GM12801 (cell line): ENCODE data around the gene SEPSECS.

Experiments used
- CTCF ChIP-seq: IDR thresholded peaks from one replicate; pipeline ENCODE4 v1.5.1; 2011; ENCODE audit warnings: control low read depth; ENCODE audit not compliant: insufficient read length; ENCODE audit errors: extremely low read depth

SEPSECS gene

GRCh38 chr4:25109511-25109910 lies 50.7 kb downstream of the SEPSECS start:
- no peak for TF ChIP-seq CTCF

GRCh38 chr4:25108556-25108955 lies 51.7 kb downstream of the SEPSECS start:
- TF ChIP-seq CTCF = no peak

- no peak for TF ChIP-seq CTCF
Measured at GRCh38 chr4:25107827-25108516, 52.3 kb downstream of the SEPSECS start.

- no peak for TF ChIP-seq CTCF
Measured at GRCh38 chr4:25106363-25107151, 53.7 kb downstream of the SEPSECS start.

GRCh38 chr4:25104591-25104990 lies 55.7 kb downstream of the SEPSECS start:
- TF ChIP-seq CTCF = no peak

GRCh38 chr4:25103418-25103817 lies 56.8 kb downstream of the SEPSECS start:
- no peak for TF ChIP-seq CTCF

- TF ChIP-seq CTCF = no peak
Measured at GRCh38 chr4:25101836-25102235, 58.4 kb downstream of the SEPSECS start.
